Left cardiac atrium (tissue), 4 donors: Measurements from ENCODE around the gene NEK8. TPM values are rescaled to one million over a fixed set of nuclear protein-coding genes. Genes with fewer than 3 reads are reported as not detected.
"Not testable (repeated sequence)": the region's sequence is repeated elsewhere in the genome, so short reads cannot be mapped to it uniquely, and the experiment has no call there.

Source experiments
- ATAC-seq, 2 donors: fragments of 200-7000 bp; cut with Tn5 transposase; one replicate each; pipeline ENCODE4 v1.9.1; 2020; ENCODE audit warnings: mild to moderate bottlenecking in 2 of 2, moderate library complexity in 2 of 2
- DNase-seq: peaks from one replicate; pipeline ENCODE4 v3.0.0-alpha.2; 2020
- intact Hi-C, 2 donors: fragments of 100-400 bp; cut with DNase I; formaldehyde crosslinking; loops; one replicate each; pipeline versions ENCODE4 v1.14.1 to v1.15.1; 2022 to 2023
- total RNA-seq, 2 donors: library from RNA; stranded (reverse); fragmentation: NEBNext Ultra II Directional; extraction: Animal tissue kit (Norgen Biotek cat#: 25700); gene quantifications; one replicate each; pipeline ENCODE4 v1.2.1, GENCODE V29; 2021
- donor health status: DM: no; HTN: yes; CAD: no.
- donor health status: DM: no; HTN: yes; CAD: no; lungs with severe emphysema.
- donor health status: DM: yes; HTN: yes; CAD: no.
- donor health status: Dilated cardiomyopathy.

NEK8 gene
- total RNA-seq, 2 donors from 2014 or later, result 0.85 to 1.3 TPM

DNA sequence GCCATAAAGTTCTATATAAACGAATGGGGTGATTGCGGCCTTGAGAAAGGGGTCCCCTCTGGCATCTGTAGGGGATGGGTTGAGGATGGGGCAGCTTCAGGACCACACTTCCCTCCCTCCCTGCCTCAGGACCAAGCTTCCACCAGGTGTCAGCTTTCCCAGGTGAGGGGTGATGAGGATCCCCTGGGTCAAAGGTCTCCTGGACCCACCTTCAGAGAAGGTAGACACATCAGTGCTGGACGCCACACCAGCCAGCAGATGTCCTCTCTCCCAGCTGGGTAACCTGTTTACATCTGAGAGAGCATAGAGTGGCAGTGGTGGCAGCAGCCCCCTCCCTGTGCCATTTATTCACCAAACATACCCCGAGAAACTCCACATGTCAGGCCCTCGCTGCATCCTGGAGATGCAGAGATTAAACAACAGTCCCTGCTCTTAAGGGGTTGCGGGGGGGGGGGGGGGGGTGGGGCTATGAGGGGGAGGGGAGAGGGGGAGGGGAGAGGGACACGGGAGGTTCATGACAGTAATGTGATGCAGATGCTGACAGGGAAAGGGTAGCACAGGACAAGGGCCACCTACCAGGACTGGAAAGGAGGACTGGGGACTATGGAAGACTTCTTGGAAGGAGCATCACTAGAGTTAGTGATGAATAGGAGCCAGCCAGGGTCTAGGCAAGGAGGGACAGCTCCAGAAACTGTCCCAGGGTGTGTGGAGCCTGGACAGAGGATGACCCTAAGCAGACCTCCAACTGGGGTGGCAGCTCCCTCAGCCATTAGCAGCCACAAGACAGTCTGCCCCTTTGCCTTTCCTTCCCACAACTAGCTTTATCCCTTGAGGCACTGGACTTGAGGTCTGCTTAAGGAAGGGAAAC is 21.9 kb upstream of the NEK8 start:
- intact Hi-C loops, result no loop called here
- ATAC-seq (no peak), DNase-seq (no peak)

DNA sequence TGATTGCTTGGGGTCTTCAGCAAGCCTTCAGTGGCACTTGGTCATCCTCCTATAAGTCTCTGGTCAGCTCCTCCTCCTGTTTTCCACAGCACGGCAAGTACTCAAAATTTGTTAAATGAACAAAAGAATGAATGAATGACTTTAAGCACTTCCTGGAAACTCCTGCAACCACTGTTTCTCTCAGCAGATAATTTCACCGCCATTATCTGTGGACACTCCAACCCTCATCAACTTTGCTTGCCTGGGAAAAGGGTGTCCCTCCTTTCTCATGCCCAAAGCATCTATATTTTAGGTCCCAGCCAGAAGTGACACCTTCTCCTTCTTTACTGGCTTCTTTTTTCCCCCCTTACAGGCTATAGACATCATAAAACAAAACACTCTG is 21.3 kb upstream of the NEK8 start:
- intact Hi-C loops, result no loop called here
- no peak for ATAC-seq
- DNase-seq, result no peak

- ATAC-seq, result peak; percentile 96 to 97
- DNase-seq, result peak; percentile 91
- intact Hi-C loops, result no loop called here
Observed at GRCh38 chr17:28710861-28711722, 17.5 kb upstream of the NEK8 start.

DNA sequence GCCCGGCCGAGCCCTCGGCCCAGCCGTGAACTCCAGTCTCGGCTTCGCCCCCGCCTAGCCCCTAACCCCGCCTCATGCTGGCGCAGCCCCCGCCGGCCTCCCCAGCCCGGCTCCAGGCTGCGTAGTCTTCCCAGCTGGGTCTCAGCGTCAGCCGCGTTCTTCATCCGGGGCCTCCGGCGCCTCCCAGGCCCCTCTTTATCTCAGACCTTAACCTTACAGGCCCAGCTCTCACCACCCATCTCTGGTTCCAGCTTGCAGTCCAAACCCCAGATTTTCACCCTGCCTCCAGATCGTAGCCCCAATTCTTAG is 16.9 kb upstream of the NEK8 start, which contains the start of gene PROCA1:
PROCA1 (minus strand) TSS at position 166 of the 309 bp plus-strand sequence. CDS start 228 bp downstream, outside the sequence.
- intact Hi-C loops, result no loop called here
- ATAC-seq, result peak; percentile 23 to 42
- DNase-seq, result no peak

GRCh38 chr17:28712032-28712704 is 16.4 kb upstream of the NEK8 start:
- DNase-seq (peak; percentile 61), ATAC-seq (peak in 1 of 2 donors; percentile 11)
- intact Hi-C loops, result no loop called here

DNA sequence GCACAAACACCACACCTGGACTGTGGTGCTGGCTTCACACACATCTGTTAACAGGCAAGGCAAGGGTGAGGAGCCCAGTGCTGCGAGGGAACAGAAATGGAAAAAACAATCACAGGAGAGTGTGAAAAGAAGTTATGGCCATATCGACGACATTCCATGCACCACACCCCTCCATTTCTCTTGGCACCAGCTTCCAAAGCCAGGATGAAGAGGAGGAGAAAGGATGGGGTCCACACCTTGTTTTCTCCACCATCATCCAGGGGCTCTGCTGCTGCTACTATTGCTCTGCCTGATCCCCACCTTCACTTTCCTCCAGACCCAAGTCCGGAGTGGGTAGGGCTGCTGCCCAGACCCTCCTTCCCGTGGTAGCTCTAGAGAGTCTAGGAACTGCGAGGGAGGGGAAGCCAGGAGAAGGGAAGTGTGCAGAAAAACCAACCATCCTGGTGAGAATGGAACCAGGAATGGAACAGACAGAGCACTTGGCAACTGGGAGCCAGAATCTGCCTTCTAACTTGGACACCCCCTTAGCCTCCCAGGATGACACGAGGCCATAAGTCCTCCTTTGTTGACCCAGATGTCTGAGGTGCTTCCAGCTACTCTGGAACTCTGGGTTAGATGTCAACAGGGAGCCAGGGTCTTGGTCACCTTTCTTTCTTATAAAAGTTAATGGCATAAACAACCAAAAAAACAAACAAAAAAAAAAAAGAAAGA is 15.7 kb upstream of the NEK8 start:
- intact Hi-C loops, result no loop called here
- ATAC-seq (no peak), DNase-seq (no peak)

- no peak for DNase-seq
- intact Hi-C loops, result no loop called here
Observed at GRCh38 chr17:28714281-28714680, 14.3 kb upstream of the NEK8 start.

GRCh38 chr17:28715217-28715616 is 13.4 kb upstream of the NEK8 start:
- no peak for DNase-seq
- intact Hi-C loops, result no loop called here
- no peak for ATAC-seq

More at GRCh38 chr17:28714281-28714680, 14.3 kb upstream of the NEK8 start:
- ATAC-seq, result no peak

DNA sequence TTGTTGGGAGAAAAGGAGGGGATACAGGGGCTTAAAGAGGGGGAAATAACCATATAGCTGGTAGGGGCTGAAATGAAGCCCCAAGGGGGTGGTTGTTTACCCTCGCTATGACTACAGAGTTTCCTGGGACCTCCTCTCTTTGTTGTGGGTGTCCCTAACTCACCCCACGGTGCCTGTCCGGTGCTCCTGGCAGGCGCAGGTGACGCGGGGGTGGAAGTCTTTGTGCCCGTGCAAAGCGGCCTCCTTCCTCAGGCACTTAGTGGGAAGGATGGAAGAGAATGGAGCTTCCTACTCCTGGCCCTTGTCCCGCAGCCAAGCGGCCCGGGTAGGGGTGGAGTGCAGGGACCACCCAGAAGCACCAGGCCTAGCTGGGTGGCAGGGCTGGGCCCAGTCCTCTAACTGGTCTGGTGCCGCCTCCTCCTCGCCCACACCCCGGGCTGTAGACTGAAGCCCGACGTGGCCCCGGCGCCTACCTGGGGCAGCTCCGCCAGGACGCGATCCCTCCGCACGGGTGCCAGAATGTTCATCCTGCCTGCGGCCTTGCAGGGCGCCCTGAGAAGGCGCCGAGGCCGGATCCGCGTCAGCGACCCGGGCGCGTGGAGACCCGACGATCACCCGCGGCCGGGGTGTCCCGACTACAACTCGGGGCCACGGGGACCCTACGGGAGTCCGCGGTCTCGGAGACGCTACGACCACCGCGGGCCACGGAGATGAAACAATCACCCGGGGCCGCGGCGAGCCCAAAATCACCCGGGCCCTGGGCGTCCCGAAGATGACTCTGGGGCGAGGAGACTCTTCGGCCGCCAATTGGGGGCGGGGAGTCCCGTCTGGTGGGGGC is 11.6 kb upstream of the NEK8 start:
- DNase-seq (peak; percentile 58), ATAC-seq (peak; percentile 0 to 1)
- intact Hi-C loops, result no loop called here

DNA sequence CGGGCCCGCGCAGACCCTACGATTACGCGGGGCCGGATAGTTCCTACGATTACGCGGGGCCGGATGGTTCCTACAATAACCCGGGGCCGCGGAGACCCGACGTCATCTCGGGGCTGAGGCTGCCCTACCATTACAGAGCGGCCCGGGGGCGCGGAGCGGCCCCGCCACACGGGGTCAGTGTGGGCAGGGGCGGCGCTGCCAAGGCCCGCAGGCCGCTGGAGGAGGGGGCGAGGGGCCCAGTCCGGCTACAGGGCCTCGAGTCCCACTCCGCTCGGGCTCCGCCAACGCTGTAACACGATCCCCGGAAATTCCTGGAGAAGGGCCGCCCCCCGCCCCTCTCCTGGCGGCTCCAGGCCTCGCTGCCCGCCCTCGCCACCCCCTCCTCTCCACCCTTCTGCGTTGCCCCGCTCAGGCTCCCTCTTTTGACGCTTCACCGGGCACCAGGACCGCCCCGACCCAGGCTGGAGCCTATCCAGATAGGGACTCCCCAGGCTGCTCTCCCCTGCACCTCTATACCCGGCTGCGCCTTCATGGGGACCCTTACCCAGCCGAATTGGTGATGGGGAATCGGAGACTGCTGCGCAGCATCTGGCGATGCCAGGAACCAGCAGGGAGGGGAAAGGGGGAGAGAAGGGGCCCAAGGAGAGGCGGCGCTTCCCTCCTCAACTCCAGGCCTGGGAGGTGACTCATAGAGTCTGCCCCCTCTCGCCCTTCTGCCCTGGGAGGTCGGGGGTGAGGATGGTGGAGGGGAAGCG is 10.8 kb upstream of the NEK8 start, which contains the start of gene RAB34:
RAB34 (minus strand) TSS at position 291 of the 755 bp plus-strand sequence. CDS start 602 bp downstream, outside the sequence.
- ATAC-seq, result peak; percentile 51 to 59
- intact Hi-C loops, result no loop called here
- peak; percentile 80 for DNase-seq

- no peak for ATAC-seq
- intact Hi-C loops, result no loop called here
- no peak for DNase-seq
Observed at GRCh38 chr17:28718333-28719020, 10.1 kb upstream of the NEK8 start.

DNA sequence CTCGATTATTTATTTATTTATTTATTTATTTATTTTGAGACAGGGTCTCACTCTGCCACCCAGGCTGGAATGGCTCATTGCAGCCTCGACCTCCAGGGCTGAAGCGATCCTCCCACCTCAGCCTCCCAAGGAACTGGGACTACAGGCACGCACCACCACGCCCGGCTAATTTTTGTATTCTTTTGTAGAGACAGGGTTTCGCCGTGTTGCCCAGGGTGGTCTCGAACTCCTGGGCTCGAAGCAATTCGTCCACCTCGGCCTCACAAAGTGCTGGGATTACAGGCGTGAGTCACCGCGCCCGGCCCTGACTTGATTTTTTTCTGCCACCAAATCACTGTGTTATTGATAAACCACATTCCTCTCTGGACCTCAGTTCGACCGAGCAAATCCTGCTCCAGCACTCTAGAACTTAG is 9.6 kb upstream of the NEK8 start:
- intact Hi-C loops, result no loop called here
- no peak for ATAC-seq

GRCh38 chr17:28720247-28720996 is 8.2 kb upstream of the NEK8 start:
- ATAC-seq, result no peak
- no peak for DNase-seq
- intact Hi-C loops, result no loop called here

More for the DNA sequence above, 9.6 kb upstream of the NEK8 start:
- DNase-seq, result no peak

DNA sequence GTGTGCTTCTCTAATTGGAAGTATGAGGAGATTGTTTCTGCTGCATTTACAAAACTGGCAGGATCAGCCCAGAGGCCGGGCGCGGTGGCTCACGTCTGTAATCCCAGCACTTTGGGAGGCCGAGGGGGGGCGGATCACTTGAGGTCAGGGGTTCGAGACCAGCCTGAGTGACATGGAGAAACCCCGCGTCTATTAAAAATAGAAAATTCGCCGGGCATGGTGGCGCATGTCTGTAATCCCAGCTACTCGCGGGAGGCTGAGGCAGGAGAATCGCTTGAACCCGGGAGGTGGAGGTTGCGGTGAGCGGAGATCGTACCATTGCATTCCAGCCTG is 7.6 kb upstream of the NEK8 start:
- DNase-seq, ATAC-seq, intact Hi-C loops: not testable (repeated sequence)

DNA sequence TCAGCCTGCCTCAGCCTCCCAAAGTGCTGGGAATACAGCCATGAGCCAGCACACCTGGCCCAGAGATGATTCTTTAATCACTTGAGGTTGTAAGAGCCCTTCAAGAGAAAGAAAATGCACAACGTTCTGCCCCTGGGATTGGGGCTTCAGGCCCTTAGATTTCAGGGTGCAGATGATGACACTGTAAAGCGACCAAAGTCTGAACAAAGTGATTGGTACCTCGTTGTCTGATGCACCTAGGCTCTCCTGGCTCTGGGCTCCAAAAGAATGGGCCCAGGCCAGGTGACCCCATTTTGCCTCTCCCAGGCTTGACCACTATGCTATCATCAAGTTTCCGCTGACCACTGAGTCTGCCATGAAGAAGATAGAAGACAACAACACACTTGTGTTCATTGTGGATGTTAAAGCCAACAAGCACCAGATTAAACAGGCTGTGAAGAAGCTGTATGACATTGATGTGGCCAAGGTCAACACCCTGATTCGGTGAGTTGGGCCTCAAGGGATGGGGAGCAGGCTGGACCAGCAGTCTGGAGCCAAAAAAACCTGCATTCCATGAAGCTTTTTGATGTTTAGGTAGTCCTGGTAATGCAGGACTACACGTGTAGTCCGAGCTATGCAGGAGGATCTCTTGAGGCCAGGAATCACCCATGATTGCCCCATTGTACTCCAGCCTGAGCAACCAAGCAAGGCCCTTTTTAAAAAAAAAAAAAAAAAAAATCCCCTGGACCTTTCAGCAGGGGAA is 6.0 kb upstream of the NEK8 start:
- DNase-seq (no peak), ATAC-seq (no peak)
- intact Hi-C loops, result no loop called here
